Colonic mucosa (tissue), 4 donors: Measurements from ENCODE around the gene PANK1. TPM values are rescaled to one million over a fixed set of nuclear protein-coding genes. Genes with fewer than 3 reads are reported as not detected.

Source experiments
- DNase-seq: peaks from one replicate; pipeline ENCODE4 v3.0.0-alpha.2; 2020
- H3K27ac ChIP-seq: fragments of 200-600 bp; one replicate; pipeline ENCODE4 v1.8.0; 2021
- H3K27me3 ChIP-seq: fragments of 200-600 bp; one replicate; pipeline ENCODE4 v1.8.0; 2021
- H3K36me3 ChIP-seq: fragments of 200-600 bp; one replicate; pipeline ENCODE4 v1.8.0; 2021
- H3K4me1 ChIP-seq: fragments of 200-600 bp; one replicate; pipeline ENCODE4 v1.8.0; 2021; ENCODE audit warnings: mild to moderate bottlenecking
- H3K4me3 ChIP-seq: fragments of 200-600 bp; one replicate; pipeline ENCODE4 v1.8.0; 2021
- H3K9ac ChIP-seq, 2 donors: one replicate each; pipeline ENCODE4 v1.7.0; 2013; ENCODE audit warnings: control low read depth in 2 of 2, low read depth in 2 of 2, low read length in 2 of 2
- H3K9me3 ChIP-seq: fragments of 200-600 bp; one replicate; pipeline ENCODE4 v1.8.0; 2021
- CTCF ChIP-seq: fragments of 200-600 bp; IDR thresholded peaks from one replicate; pipeline ENCODE4 v1.8.0; 2022; ENCODE audit warnings: antibody characterized with exemption, mild to moderate bottlenecking
- intact Hi-C: fragments of 100-400 bp; cut with DNase I; formaldehyde crosslinking; loops from one replicate; pipeline ENCODE4 v1.14.1; 2022
- total RNA-seq, 2 donors: library from RNA; stranded (reverse); fragmentation: NEBNext Ultra II Directional in 1 of 2; extraction: Animal tissue kit (Norgen Biotek cat#: 25700) in 1 of 2; gene quantifications; one replicate each; pipeline ENCODE4 v1.2.1, GENCODE V29; 2021
- donor health status: healthy.
- donor health status: DM: no; HTN: no; CAD: no.
- donor health status: DM: no; HTN: no; CAD: no.

PANK1 gene
- total RNA-seq, 2 donors from 2014 or later, result 22.8 to 55.4 TPM

GRCh38 chr10:89684604-89685003, 39.6 kb upstream of the PANK1 start:
- Histone ChIP-seq H3K9ac (no peak overlapping the region), H3K27me3 (no peaks in the 10 kb centered on the region), H3K36me3 (no peaks in the 10 kb centered on the region), H3K4me1 (no peaks in the 10 kb centered on the region), H3K27ac (no peak overlapping the region), H3K4me3 (no peak overlapping the region), H3K9me3 (no peaks in the 10 kb centered on the region)
- DNase-seq, result no peak
- intact Hi-C loops, result no loop called here
- TF ChIP-seq CTCF, result no peak

GRCh38 chr10:89683883-89684282, 38.8 kb upstream of the PANK1 start:
- H3K27me3 ChIP-seq, result no peaks in the 10 kb centered on the region
- no peak for DNase-seq
- H3K36me3 ChIP-seq, result no peaks in the 10 kb centered on the region
- intact Hi-C loops, result no loop called here
- no peak overlapping the region for H3K9ac ChIP-seq
- no peaks in the 10 kb centered on the region for H3K4me1 ChIP-seq
- H3K9me3 ChIP-seq, result no peaks in the 10 kb centered on the region
- H3K4me3 ChIP-seq, result no peak overlapping the region
- H3K27ac ChIP-seq, result no peak overlapping the region
- no peak for TF ChIP-seq CTCF

DNA sequence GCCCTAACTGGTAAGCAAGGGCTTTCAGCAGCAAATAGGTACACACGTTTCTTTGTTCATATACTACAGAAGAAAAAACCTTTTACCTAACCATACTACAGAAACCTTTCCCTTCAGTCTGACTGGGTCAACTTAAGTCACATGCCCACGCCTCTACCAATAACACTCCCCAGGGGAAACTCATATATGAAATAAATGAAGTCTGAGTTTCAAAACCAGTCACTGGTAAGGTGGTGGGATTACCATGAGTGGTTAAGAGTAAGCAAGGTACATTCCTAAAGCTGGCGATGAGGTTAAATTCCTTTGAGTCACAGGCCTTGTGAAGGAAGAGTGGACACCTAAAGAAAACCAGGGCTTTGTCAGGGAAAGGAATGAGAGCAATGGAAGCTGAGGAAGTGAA, 34.9 kb upstream of the PANK1 start:
- H3K36me3 ChIP-seq, result no peaks in the 10 kb centered on the region
- no peak for TF ChIP-seq CTCF
- H3K4me1 ChIP-seq, result no peaks in the 10 kb centered on the region
- no peak overlapping the region for H3K9ac ChIP-seq
- intact Hi-C loops, result no loop called here
- no peaks in the 10 kb centered on the region for H3K9me3 ChIP-seq
- H3K4me3 ChIP-seq, result no peak overlapping the region
- no peak overlapping the region for H3K27ac ChIP-seq
- DNase-seq, result no peak
- H3K27me3 ChIP-seq, result no peaks in the 10 kb centered on the region

- TF ChIP-seq CTCF, result no peak
- intact Hi-C loops, result no loop called here
- Histone ChIP-seq H3K36me3 (no peaks in the 10 kb centered on the region), H3K9me3 (no peaks in the 10 kb centered on the region), H3K9ac (no peak overlapping the region), H3K27me3 (no peaks in the 10 kb centered on the region), H3K4me1 (no peaks in the 10 kb centered on the region), H3K4me3 (no peak overlapping the region), H3K27ac (no peak overlapping the region)
- no peak for DNase-seq
Measured at GRCh38 chr10:89677341-89677740, 32.3 kb upstream of the PANK1 start.

DNA sequence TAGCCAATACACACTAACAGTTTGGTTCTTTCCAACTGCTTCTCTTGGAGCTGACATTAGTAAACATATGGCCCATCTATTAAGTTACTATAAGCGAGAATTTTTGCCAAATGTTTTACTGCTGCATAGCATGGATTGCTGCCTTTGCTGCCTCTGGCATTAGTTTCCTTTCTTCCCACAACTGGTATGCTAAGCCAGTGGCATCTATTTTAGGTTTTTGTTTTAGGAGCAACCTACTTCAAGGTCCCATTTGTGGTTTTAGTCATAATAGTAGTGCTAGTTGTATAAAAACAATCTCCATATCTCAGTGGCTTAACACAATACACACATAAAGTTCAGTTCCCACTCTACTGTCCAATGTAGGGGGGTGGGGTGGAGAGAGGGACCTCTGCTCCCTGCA, 25.9 kb upstream of the PANK1 start:
- Histone ChIP-seq H3K9me3 (no peaks in the 10 kb centered on the region), H3K27ac (no peak overlapping the region), H3K9ac (no peak overlapping the region), H3K27me3 (no peaks in the 10 kb centered on the region), H3K36me3 (no peaks in the 10 kb centered on the region), H3K4me1 (no peaks in the 10 kb centered on the region), H3K4me3 (no peak overlapping the region)
- DNase-seq, result no peak
- no peak for TF ChIP-seq CTCF
- intact Hi-C loops, result no loop called here

GRCh38 chr10:89669985-89670384, 24.9 kb upstream of the PANK1 start:
- Histone ChIP-seq H3K4me1 (no peaks in the 10 kb centered on the region), H3K27ac (no peak overlapping the region), H3K9me3 (no peaks in the 10 kb centered on the region), H3K36me3 (no peaks in the 10 kb centered on the region), H3K27me3 (no peaks in the 10 kb centered on the region), H3K4me3 (no peak overlapping the region), H3K9ac (no peak overlapping the region)
- no peak for DNase-seq
- TF ChIP-seq CTCF, result no peak
- intact Hi-C loops, result no loop called here
